CMK (cell line): ENCODE measurements around the gene GCLM.

ENCODE experiments used
- DNase-seq: peaks from one replicate; pipeline ENCODE4 v3.0.0-alpha.2; 2010; ENCODE audit warnings: low read depth

GCLM gene

DNA sequence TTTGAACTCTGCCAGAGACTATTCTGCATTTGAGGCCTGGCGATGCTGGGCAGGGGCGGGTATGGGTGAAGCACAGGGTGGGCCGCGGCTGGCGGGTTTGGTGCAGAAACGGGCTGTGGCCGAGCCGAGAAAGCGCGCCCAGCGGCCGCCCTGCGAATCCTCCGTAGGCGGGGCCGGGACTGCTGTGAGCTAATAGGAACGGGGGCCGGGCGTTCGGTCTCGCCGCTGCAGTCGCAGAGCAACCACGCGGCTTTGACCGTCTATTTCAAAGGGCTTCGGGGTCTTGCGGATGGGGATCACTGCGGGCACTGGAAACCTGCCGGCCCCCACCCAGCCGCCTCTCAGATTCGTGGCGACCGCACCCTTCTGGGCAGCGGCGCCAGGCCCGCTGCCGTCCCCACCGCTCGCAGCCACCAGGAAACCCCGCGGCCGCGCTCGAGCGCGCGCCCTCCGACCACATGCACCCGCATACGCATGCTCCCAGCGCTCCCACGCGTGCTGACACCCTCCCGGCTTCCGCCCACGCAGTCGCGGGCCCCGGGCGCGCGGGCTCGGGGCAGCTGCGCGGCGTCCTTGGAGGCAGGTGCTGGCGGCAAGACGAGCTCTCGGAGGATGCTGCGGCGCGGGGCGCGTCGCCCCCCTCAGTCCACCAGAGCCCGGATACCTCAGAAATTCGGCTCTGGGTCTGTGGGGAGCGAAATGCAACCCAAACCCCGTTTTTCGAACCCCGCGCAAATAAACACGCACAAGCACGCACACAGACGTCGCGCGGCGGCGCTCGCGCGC, 62.8 kb downstream of the GCLM start:
- DNase-seq: peak; percentile 65

- DNase-seq: no peak
These were observed 63.6 kb downstream of the GCLM start for GRCh38 chr1:93845538-93846205.

GRCh38 chr1:93844262-93845045, 64.8 kb downstream of the GCLM start:
- peak; percentile 66 for DNase-seq

DNA sequence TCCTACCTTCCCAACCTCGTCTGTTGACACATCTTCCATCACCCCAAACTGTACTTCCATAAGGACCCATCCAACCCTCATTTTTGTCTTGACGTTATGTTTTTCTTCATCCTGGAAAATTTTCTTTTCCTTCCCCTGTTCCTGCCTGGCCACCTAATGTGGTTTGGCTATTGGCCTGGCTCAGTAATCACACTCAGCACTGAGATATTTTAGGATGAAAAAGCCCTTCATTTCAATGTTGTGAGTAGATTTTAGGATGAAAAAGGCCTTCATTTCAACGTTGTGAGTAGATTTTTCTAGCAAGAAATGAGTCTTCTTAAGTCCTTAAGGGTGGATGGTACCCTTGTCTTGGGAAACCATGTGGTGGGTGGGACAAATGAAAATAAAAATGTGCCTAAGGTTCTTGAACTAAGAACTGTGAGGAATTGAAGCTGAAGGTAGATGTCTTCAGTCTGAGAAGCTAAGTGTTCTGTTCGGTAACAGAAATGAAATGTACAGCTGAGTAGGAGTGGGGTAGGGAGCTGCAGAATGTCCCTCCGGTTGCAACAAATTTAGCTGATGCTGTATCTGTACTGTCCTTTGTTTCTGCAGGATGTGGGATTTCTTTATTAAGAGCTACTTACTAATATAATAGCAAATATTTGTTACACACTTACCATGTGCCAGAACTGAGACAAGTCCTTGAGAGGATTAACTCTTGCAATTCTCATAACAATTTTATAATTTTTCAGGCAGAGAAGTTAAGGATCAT, 66.3 kb downstream of the GCLM start:
- no peak for DNase-seq

DNA sequence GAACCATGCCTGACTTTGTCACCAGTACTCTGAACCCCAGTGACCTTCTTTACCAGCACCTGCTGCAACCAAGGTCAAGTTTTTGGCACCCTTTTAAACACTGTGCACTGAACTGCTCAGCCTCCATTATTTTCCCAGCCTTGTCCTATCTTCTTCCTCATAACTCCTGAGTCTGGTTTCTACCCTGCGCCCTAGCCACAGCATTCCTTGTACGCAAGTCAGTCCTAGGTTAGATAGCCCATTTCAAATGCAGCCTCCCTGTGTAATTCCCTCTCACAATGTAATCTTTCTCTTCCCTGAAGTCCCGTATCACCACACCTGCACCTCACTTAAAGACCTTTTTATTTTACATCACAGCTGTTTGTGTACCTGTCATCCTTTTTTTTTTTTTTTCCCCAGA, 67.5 kb downstream of the GCLM start:
- DNase-seq: no peak

DNA sequence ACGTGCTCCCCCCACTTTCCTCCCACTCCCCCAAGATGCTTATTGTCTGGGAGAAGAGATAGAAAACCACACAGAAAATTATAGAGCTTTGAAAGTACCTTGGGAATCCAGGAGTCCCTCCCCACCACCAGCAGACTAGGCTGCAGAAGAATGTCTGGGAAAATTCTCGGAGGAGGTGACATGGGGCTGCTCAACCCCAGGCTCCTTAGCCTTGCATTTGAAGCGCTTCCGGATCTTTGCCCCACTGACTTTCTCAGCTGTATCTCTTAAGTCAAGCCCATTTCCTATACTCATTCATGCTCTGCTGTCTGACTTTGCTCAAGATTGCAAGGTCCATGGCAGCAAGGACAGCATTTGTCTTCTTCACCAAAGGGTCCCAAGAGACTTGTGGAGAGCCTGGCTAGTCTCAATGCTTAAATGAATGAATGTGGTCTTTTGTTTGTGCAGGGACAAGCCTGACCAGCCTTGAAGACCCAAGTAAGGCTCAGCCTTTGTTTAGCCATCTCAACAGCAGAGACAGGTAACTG, 68.2 kb downstream of the GCLM start:
- no peak for DNase-seq

DNA sequence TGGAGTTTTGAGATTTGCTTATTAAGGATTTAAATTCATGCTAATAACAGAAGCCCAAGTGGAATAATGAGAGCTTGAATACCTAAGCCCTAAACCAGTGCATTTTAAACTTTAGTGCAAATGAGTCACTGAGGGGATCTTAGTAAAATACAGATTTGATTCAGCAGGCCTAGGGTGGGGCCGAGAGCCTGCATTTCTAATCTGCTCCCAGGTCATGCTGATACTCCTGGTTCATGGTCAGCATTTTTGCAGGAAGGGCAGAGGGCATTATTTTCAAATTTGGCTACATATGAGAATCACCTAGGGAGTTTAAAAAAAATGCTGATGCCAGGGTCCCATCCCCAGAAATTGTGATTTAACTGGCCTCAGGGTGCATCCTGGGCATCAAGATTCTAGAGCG, 69.5 kb downstream of the GCLM start:
- DNase-seq: no peak

DNA sequence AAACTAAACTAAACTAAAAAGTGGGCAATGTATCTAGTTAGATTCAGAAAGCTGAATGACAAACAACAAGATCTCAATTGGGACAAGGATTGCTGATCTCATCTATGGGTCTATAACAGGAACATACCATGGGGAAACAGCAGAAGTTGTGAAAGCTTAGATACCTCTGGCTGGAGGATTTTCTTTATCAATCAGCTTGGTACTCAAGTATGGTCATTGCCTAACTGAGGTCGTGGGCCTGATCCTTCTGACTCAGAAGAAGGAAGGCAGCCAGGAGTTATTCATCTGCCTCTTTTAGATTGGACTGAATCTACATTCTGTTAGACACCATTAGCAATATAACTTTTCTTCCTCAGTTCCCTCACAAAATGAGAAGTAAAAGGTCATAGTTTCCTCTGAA, 69.9 kb downstream of the GCLM start:
- no peak for DNase-seq

DNA sequence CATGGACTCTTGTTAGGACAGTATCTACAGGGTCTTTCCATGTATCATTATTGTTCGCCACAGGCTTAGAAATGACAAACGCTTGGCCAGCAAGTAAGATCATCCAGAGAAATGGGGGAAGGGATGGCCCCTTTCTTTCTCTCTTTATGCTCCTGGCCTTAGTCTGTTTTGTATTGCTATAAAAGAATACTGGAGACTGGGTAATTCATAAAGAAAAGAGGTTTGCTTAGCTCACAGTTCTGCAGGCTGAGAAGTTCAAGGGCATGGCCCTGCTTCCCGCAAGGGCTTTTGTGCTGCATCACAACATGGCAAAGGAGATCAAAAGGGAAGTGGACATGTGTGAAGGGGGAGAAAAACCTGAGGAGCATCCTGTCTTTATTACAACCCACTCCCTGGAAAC, 71.3 kb downstream of the GCLM start:
- no peak for DNase-seq
